Measurements from ENCODE around the gene DPH3. TPM values are rescaled to one million over a fixed set of nuclear protein-coding genes. Genes with fewer than 3 reads are reported as not detected.
A peak's percentile ranks its signal among the peaks of the same experiment; 100 is the strongest.

DPH3 gene
- total and polyA plus RNA-seq, 2 of the 8 experiments (the other 6 are each of a cell fraction or from before 2014, with no cell fraction given): 9.8 to 40.1 TPM

GRCh38 chr3:16247282-16248061, 17.3 kb downstream of the DPH3 start:
- Histone ChIP-seq H3K79me2 (ENCODE audit: control insufficient read depth in 1 of 2, insufficient read depth in 2 of 2, low read length in 2 of 2) (no peaks in the 10 kb centered on the region), H4K8ac (ENCODE audit: extremely low read depth, insufficient read depth, low read length) (no peak overlapping the region; the same call in 1 of the 2 replicates), H3K4me2 (ENCODE audit: insufficient read depth in 1 of 2, low read depth in 2 of 2, low read length in 2 of 2) (no peak overlapping the region), H3K56ac (replicated peaks; ENCODE audit: insufficient read length, low read depth, low read length) (no peak overlapping the region), H3K4me1 (replicated peaks in 1 of 4; ENCODE audit: control insufficient read depth in 3 of 4, insufficient read depth in 4 of 4, low read length in 3 of 4) (0 out of 7 replicates have a peak, but pooled peaks cover 0 to 4% (median 0%) of the 10 kb centered on the region in 4 experiments), H3K27me3 (replicated peaks in 1 of 4; ENCODE audit: control insufficient read depth in 3 of 4, extremely low read depth in 1 of 4, insufficient read depth in 3 of 4, low read length in 3 of 4) (no peaks in the 10 kb centered on the region), H2AFZ (ENCODE audit: low read length) (peak overlapping the region; percentile 87), H4K91ac (replicated peaks; ENCODE audit: insufficient read length, low read length) (no peak overlapping the region), H2BK15ac (ENCODE audit: low read length) (peak overlapping the region; percentile 89; the same call in 1 of the 2 replicates), H3K14ac (ENCODE audit: insufficient read length) (no peak overlapping the region), H3K27ac (ENCODE audit: low read depth, low read length) (no peak overlapping the region), H2BK120ac (replicated peaks; ENCODE audit: low read depth, low read length) (no peak overlapping the region), H3K18ac (ENCODE audit: extremely low read depth, low read length) (no peak overlapping the region), H3K4ac (replicated peaks; ENCODE audit: insufficient read length, low read depth, low read length) (no peak overlapping the region), H3K4me3 (ENCODE audit: extremely low read depth in 1 of 4, insufficient read depth in 2 of 4, low read depth in 3 of 4, low read length in 4 of 4) (no peak overlapping the region), H3K23ac (ENCODE audit: insufficient read length) (no peak overlapping the region), H2BK20ac (ENCODE audit: low read length) (no peak overlapping the region), H2BK12ac (ENCODE audit: low read depth, low read length) (no peak overlapping the region), H3K23me2 (ENCODE audit: low read depth, low read length) (no peaks in the 10 kb centered on the region), H2BK5ac (ENCODE audit: low read depth, low read length) (no peak overlapping the region), H3K79me1 (ENCODE audit: low read depth, low read length) (no peaks in the 10 kb centered on the region), H3K9ac (replicated peaks in 1 of 4; ENCODE audit: extremely low read depth in 1 of 4, low read depth in 3 of 4, low read length in 3 of 4) (no peak overlapping the region), H3K36me3 (ENCODE audit: control insufficient read depth in 2 of 4, insufficient read depth in 4 of 4, low read length in 3 of 4) (no peaks in the 10 kb centered on the region), H4K5ac (ENCODE audit: insufficient read length, low read depth, low read length) (no peak overlapping the region), H2AK5ac (ENCODE audit: low read depth, low read length) (no peak overlapping the region), H3K9me3 (ENCODE audit: insufficient read depth in 2 of 2, low read depth in 1 of 2, low read length in 1 of 2) (no peaks in the 10 kb centered on the region), H4K20me1 (replicated peaks in 1 of 2; ENCODE audit: control insufficient read depth in 1 of 2, insufficient read depth in 2 of 2, low read length in 2 of 2) (no peaks in the 10 kb centered on the region)
- FAIRE-seq (peak; percentile 78), DNase-seq (ENCODE audit: low read depth in 1 of 2, low spot score in 2 of 2) (peak; percentile 49 to 81)
- TF ChIP-seq KDM5A (IDR thresholded peaks at IDR 0.05; ENCODE audit: low read length): no peak
- no peak for TF ChIP-seq MAX (IDR thresholded peaks at IDR 0.05)
- TF ChIP-seq CTCF (IDR thresholded peaks at IDR 0.05; ENCODE audit: control extremely low read depth in 1 of 3, insufficient read depth in 1 of 3, low read depth in 1 of 3, low read length in 3 of 3): peak; percentile 77 to 93 (median 93)
- peak; percentile 95 for TF ChIP-seq RAD21 (IDR thresholded peaks at IDR 0.05 in 1 of 2, conservative IDR thresholded peaks at IDR 0.05 in 1 of 2; ENCODE audit: low read depth in 2 of 2, low read length in 2 of 2)
- TF ChIP-seq ASH2L (IDR thresholded peaks at IDR 0.05; ENCODE audit: low read length): no peak
- POLR2A ChIA-PET (ENCODE audit: partially characterized antibody): interaction anchor here (1.0 kb wide), 1 partner anchor 10 kb away, joined by 3 read pairs; no protein-coding TSS in a partner anchor
- CTCF ChIA-PET (ENCODE audit: partially characterized antibody): interaction anchor here (0.6 to 2.5 kb wide), 29 partner anchors 8 to 1097 kb away, joined by 3 to 50 read pairs (median 4); partner anchors contain the start of genes DPH3 and GALNT15
- 46% methylated on average over 17 of the region's 17 CpGs; no CpG with 5 or more reads in 1 of the 2 experiments for WGBS, 2 experiments (ENCODE audit: extremely low coverage in 1 of 2, insufficient coverage in 1 of 2, insufficient read length in 1 of 2, insufficient replicate concordance in 2 of 2, low coverage in 1 of 2, low lambda C conversion rate in 2 of 2, missing lambda C conversion rate in 1 of 2)
